GM19467 (cell line): ENCODE results near the gene PRODH2.

Experiments
- ATAC-seq: cut with Tn5 transposase; IDR thresholded peaks from one replicate; pipeline ENCODE4 v1.9.1; 2021; ENCODE audit warnings: mild to moderate bottlenecking, moderate library complexity; ENCODE audit not compliant: unreplicated experiment

The PRODH2 gene, protein sequence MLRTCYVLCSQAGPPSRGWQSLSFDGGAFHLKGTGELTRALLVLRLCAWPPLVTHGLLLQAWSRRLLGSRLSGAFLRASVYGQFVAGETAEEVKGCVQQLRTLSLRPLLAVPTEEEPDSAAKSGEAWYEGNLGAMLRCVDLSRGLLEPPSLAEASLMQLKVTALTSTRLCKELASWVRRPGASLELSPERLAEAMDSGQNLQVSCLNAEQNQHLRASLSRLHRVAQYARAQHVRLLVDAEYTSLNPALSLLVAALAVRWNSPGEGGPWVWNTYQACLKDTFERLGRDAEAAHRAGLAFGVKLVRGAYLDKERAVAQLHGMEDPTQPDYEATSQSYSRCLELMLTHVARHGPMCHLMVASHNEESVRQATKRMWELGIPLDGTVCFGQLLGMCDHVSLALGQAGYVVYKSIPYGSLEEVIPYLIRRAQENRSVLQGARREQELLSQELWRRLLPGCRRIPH

DNA sequence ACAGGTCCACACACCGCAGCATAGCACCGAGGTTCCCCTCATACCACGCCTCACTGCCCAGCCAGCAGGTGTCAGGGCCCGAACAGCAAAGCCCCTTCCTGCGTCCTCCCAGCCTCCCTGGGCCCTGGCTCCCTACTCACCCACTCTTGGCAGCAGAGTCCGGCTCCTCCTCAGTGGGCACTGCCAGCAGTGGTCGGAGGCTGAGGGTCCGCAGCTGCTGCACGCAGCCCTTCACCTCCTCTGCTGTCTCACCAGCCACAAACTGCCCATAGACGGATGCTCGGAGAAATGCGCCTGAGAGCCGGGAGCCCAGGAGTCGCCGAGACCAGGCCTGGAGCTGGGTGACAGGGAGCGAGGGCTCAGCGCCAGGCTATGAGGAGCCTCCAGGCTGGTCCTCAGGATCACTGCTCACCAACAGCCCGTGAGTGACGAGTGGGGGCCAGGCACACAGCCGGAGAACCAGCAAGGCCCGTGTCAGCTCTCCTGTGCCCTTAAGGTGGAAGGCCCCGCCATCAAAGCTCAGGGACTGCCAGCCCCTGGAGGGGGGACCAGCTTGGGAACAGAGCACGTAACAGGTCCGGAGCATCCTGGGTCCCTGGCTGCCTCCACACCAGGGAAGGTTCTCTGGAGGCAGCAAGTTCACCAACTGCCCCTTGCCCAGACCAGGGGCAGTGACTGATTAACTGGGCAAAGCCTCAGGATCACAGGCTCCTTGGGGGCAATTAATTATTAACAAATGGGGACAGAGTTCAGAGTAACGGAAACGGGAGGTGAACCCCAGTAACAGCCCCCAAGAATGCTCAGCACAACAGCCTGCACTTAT, at the start of gene PRODH2:
Gene PRODH2 (minus strand): TSS at position 626 of the 823 bp plus-strand sequence. CDS start 40 bp downstream, at position 586.
- ATAC-seq = no peak

DNA sequence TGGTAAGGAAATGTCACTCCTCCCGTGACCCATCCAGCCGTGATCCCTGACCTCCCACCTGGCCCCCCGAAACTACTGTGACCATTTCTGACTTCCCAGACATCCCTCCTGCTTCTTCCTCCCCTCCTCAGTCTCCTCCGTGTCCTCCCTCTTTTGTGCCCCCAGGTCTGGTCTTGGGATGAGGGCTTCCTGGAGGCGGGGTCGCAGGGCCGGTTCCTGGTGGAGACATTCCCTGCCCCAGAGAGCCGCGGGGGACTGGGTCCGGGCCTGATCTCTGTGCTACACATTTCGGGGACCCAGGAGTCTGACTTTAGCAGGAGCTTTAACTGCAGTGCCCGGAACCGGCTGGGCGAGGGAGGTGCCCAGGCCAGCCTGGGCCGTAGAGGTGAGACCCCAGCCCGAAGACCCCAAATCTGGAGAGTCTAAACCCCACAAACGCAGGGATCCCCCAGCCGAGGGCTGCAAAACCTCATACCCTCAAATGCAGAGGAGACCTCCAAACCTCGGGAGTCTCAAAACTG, 49.1 kb upstream of the PRODH2 start:
- ATAC-seq = no peak

DNA sequence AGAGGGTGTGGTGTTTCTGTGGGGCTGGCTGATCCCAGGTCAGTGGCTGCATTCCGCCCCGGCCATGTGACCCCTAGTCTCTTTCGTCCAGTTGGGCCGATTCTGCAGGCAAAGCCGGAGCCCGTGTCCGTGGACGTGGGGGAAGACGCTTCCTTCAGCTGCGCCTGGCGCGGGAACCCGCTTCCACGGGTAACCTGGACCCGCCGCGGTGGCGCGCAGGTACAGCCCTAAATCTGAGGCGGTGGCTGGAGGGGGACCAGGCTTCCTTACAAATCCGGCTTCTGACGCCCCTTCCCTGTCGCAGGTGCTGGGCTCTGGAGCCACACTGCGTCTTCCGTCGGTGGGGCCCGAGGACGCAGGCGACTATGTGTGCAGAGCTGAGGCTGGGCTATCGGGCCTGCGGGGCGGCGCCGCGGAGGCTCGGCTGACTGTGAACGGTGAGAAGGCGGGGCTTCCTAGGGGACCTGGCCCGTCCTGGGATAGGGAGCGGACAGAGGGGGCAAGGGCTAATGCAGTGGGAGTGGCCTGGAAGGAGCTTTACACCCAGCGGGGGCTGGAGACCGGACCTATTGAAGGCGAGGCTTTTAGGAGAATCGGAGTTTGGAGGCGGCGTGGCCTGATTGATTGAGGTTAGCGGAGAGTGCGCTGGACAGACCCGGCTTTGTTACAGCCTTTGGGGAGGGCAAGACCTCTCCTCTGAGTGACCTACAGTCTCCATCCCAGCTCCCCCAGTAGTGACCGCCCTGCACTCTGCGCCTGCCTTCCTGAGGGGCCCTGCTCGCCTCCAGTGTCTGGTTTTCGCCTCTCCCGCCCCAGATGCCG, 48.4 kb upstream of the PRODH2 start:
- ATAC-seq = no peak

DNA sequence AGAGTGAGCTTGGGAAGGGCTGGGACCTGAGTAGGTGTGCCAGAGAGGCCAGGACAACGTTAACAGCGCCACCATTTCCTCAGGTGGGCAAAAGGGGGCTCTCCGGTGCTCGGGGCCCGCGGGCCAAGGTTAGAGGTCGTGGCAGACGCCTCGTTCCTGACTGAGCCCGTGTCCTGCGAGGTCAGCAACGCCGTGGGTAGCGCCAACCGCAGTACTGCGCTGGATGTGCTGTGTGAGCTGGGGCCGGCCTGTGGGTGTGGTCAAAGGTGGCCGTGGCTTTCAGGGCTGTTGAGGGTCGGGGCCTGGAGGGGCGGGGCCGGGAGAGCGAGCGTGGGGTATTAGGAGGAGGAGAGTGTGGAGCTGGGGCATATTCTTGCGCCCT, 47.8 kb upstream of the PRODH2 start:
- no peak for ATAC-seq

DNA sequence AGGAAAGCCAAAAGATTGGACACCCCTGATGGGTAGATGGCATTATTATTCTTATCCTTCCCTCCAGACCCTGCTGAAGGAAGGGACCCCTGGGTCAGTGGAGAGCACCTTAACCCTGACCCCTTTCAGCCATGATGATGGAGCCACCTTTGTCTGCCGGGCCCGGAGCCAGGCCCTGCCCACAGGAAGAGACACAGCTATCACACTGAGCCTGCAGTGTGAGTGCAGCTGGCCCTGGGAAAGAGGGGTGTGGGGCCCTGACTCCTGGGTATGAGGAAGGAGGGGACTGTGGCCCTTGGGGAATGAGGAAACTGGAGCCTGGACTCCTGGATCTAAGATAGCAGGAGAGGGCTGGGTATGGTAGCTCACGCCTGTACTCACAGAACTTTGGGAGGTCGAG, 46.8 kb upstream of the PRODH2 start:
- ATAC-seq = no peak

DNA sequence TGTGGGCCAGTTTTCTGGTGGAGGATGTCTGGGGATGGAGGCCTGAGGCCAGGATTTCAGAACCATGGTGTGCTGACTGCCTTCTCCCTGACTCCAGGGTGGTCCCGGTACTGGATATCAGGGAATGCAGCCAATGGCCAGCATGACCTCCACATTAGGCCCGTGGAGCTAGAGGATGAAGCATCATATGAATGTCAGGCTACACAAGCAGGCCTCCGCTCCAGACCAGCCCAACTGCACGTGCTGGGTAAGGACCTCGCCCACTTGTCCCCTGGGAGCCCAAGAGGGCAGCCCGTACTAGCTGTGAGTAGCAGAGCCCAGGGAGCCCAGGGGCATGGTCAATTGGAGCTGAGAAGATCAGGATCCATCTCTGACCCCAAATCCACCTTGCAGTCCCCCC, 45.7 kb upstream of the PRODH2 start:
- no peak for ATAC-seq

DNA sequence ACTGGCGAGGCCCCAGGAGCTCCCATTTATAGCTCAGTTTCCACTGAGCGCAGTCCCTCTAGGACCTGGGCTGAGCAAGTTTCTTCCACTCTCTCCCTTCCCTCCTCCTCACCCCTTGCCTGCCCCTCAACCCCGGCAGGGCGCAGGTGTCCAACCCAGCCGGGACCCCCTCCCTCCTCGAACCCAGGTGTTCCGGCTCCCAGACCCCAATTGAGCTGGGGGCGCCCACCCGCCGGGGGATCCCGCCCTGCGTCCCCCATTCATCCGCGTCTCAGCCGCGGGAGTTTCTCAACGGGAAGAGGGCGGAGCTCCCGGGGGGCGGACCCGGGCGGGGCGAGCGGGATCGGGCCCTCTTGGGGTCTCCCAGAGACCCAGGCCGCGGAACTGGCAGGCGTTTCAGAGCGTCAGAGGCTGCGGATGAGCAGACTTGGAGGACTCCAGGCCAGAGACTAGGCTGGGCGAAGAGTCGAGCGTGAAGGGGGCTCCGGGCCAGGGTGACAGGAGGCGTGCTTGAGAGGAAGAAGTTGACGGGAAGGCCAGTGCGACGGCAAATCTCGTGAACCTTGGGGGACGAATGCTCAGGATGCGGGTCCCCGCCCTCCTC, 44.0 kb upstream of the PRODH2 start, which contains the start of gene KIRREL2:
Gene KIRREL2 (plus strand): TSS at position 366 of the 604 bp plus-strand sequence. CDS start 209 bp downstream, at position 575.
- no peak for ATAC-seq

DNA sequence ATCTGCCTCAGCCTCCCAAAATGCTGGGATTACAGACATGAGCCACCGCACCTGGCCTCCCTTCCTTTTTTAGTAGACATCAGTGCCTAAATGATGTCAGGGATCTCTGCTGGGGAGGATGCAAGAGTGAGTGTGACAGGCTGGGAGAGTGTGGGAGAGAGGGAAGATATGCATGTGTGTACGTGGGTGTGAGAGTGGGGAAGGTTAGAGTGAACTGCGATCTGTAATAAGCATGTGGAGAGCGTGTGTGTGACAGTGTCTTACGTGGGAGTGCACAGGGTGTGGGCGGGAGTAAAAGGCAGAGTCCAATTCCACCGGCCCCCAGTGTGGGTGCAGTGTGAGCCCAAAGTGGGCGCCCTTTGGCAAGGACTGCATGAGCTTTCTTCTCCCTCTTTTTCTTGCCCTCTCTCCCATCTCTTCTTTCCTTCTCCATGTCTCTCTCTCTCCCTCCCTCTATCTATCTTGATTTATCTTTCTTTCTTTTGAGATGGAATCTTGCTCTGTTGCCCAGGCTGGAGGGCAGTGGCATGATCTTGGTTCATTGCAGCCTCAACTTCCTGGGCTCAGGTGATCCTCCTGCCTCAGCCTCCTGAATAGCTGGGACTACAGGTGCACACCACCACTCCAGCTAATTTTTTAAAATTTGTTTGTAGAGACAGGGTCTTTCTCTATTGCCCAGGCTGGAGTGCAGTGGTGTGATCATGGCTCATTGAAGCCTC, 40.6 kb upstream of the PRODH2 start:
- no peak for ATAC-seq

DNA sequence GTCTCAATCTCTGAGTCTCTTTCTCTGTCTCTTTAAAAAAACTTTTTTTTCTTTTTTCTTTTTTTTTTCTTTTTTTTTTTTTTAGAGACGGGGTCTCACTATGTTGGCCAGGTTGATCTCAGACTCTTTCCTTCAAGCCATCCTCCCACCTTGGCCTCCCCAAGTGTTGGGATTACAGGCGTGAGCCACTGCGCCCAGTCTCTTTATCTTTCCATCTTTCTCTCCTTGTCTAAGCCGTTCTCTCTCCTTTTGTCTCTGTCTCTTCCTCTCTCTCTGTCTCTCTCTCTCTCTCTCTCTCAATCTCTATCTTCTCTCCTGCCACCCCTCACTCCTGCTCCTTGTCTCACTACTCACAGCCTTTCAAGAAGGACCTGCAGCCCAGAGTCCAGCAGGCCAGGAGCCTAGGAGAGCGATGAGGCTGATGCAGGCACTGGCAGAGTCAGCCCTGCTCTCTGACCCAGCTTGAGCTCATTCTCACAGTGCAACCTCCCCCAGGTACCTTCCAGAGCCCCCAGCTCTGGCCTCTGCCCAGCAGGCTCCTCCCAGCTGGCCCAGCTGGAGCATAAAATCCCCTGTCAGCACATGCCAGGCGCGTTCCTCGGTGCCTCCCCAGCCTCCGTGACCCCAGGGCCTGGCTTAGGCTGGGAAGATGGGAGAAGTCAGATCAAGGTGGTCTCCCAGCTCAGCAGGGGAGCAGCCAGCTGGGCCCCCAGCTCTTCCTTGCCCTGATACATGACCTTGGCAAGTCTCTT, 39.6 kb upstream of the PRODH2 start, which contains the start of gene NPHS1:
Gene NPHS1 (minus strand): TSS at position 476 of the 752 bp plus-strand sequence. CDS start 667 bp downstream, outside the sequence.
- no peak for ATAC-seq

DNA sequence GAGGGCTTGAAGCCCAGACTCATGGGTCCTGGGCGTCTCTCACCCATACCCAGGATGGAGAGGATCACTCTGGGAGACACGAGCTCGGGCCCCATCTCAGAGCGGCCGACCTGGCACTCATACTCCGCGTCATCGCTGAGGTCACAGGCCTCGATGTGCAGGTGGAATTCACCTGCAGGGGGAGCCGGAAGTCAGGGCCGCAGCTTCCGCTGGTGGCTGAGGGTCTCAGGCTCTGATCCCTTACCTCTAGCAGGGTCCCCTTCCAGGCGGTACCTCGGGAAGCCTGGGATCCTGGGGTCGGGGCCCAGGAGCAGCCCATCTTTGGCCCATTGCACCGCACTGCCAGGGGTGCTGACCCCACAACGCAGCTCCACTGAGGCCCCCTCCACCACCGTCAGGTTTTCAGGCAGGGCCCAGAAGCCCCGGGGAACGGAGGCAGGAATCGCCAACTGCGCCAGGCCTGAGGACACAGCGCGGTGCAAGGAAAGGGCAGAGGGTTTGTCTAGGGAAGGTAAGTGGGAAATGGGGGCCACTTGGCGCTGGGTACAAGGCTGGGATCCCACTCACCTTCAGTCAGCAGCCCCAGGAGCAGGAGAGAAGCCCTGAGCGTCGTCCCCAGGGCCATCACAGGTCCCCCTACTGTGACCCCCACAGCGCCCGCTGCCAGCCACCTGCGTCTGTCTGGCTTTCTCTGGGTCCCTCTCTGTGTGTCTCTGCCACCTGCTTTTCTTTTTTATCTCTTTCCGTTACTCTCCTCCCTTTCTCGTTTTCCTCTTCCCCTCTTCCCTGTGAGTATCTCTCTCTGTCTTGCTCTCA, 38.8 kb upstream of the PRODH2 start:
- no peak for ATAC-seq

DNA sequence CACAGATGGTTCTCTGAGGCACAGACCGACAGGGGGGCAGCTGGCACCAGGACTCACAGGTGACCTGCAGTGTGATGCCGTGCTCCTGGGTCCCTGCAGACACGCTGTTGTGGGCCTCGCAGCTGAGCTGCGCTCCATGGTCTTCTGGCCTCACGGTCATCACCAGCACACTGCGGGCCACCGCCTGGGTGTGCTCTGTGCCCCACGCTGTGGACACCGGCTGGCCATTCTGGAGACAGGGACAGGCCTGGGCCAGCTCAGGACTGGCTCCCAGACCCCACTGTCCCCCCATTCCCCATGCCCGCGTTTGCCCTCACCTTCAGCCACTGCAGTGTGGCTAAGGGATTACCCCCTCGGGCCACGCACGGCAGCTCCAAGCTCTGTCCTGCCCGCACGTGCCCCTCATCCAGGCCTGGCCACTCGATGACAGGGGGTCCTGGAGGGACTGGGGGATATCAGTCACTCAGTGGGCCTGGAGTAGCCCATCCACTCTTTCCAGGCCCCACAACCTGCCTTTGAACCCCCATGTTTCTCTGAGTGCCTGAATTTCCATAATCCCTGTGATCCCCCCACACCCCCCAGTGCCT, 36.4 kb upstream of the PRODH2 start:
- no peak for ATAC-seq

DNA sequence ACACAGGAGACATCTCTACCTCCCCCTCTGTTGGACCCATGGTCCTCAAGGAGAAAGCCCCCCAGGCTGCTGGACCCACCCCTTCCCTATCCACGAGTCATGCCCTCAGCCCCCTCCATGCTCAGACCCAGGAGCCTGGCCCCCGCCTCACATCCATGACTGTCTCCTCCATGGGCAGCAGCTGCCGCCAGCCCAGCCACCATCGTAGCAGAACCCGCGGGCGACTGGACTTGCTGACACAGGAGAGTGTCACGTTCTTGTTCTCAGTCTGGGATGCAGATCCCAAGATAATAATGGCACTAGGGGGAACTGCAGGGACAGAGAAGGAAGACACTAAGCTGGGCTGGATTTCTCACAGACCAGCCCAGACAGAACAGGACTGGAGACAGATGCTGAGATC, 35.8 kb upstream of the PRODH2 start:
- no peak for ATAC-seq

DNA sequence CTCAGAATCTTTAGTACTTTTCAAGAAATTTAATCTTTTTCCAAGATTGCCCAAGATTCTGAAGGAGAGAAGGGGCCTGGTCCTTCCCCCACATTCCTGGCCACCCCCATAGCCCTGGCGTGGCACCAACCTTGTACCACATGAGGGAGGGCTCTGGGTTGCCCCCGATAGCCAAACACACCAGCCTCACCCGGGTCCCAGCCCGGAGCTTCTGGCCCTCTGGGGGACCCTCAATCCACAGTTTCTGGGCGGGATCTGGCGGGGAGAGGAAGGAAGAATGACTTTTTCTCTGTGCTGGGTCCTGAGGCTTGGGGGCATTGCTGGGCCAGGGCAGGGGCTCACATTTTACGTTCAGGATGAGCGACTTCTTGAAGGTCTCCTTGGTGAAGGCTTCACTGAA, 35.3 kb upstream of the PRODH2 start:
- ATAC-seq = no peak

DNA sequence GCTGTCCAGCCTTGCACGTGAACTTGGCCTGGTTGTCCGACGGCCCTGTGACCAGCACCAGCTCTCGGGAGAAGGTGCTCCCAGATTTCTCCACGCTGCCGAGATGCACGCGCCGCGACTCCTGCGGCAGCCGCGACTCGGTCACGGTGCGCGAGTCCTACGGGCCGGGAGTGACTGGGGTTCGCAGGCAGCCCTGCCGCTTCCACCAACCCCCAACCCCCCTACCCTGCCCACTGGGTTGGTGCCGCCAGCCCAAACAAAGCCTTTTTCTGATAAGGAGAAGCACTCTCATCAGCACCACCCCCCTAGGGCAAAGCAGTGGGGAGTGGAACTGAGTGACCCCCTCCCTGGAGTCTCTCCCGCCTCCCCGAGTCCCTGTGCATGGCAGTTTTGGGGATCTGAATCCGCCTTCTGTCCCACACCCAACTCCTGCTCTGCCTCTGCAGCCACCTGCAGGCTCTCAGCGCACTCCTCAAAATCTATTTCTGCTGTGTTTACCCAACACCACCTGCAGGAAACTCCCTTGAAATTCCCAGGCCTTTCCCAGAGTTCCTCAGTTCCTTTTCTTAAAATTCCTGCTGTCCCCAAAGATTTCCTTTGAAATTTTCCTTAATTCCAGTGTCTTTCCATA, 33.5 kb upstream of the PRODH2 start:
- ATAC-seq = no peak

DNA sequence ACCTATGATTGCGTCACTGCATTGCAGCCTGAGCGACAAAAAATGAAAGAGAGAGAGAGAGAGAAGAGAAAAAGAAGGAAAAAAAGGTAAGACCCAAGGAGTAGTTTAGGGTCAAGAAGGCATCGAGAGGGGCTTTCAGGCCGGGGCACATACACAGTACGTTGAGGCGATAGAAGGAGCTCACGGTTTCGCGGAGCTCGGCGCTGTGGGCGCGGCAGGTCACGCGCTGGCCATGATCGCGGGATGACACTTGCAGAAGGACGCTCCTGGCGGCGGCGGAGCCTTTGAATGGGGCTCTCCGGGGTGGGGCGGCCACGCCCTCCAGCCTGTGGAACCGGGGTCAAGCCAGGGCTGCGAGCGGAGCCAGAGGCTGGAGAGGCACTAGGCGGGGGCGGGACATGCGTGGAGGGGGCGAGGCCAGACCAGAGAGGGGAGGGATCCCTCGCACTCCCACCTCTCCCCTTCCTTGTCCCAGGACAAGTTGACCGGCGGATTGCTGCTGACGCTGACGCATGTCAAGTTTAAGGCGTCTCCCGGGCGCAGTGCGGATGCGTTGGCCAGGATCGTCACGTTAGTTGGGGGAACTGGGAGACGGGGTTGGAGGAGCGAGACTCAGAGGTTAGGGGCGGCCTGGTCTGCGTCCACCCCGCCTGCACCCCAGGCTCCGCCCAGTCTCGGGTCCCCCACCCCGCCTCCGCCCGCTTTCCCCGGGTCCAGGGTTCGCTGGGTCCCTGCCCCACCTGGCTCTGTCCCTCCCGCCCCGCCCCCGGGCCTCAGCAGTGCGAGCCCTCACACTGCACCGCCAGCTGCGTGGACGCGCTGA, 32.8 kb upstream of the PRODH2 start:
- no peak for ATAC-seq

DNA sequence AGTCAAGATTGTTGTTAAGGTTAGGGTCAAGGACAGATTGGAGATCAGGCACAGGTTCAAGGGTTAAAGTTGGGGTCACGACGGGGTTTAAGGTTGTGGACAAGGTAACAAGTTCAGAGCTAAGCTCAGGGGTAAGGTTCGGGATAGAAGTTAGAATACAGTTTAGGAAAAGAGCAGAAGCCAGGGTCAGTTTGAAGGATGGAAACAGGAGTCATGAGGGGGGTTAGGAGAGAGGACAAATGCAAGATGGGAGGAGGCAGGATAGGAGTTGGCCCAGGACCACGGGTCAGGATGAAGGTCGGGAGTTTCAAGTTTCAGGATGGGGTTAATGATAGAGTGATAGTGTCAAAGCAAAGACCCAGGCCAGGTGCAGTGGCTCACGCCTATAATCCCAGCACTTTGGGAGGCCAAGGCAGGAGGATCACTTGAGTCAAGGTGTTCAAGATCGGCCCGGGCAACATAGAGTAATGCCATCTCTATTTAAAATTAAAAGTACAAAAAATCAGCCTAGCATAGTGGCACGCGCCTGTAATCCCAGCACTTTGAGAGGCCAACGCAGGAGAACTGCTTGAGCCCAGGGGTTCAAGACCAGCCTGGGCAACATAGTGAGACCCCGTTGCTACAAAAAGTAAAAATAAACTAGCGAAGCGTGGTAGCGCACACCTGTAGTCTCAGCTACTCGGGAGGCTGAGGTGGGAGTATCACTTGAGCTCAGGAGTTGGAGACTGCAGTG, 32.0 kb upstream of the PRODH2 start:
- no peak for ATAC-seq
